Astrocyte (in vitro differentiated cells and primary cell): Measurements from ENCODE around the gene ALOX12. TPM values are rescaled to one million over a fixed set of nuclear protein-coding genes. Genes with fewer than 3 reads are reported as not detected.

Source experiments
- DNase-seq: peaks from one replicate; pipeline ENCODE4 v3.0.0-alpha.2; 2010; ENCODE audit warnings: low read depth
- FAIRE-seq: peaks from 2 replicates; lab custom pipeline; 2011; peaks lifted over from hg19 to GRCh38; lab: Jason Lieb, UNC
- H2AFZ ChIP-seq: 2 replicates; pipeline ENCODE4 v1.6.0; 2012; ENCODE audit warnings: low read depth, low read length, inconsistent platforms
- H3K27ac ChIP-seq: 2 replicates; pipeline ENCODE4 v1.5.1; 2011; ENCODE audit warnings: low read depth, low read length, inconsistent platforms
- H3K27me3 ChIP-seq: 2 replicates; pipeline ENCODE4 v1.6.0; 2011; ENCODE audit warnings: low read length, inconsistent platforms; ENCODE audit not compliant: insufficient read depth
- H3K36me3 ChIP-seq: 2 replicates; pipeline ENCODE4 v1.5.1; 2011; ENCODE audit warnings: low read length, inconsistent platforms; ENCODE audit not compliant: insufficient read depth
- H3K4me1 ChIP-seq: 2 replicates; pipeline ENCODE4 v1.5.1; 2011; ENCODE audit warnings: low read length, inconsistent platforms; ENCODE audit not compliant: insufficient read depth
- H3K4me2 ChIP-seq: 2 replicates; pipeline ENCODE4 v1.6.0; 2012; ENCODE audit warnings: low read length, inconsistent platforms
- H3K4me3 ChIP-seq: 2 replicates; pipeline ENCODE4 v1.5.1; 2011; ENCODE audit warnings: low read depth, mild to moderate bottlenecking, low read length, inconsistent platforms; ENCODE audit not compliant: insufficient read depth
- H3K79me2 ChIP-seq: 2 replicates; pipeline ENCODE4 v1.6.0; 2012; ENCODE audit warnings: mild to moderate bottlenecking, low read length, inconsistent platforms; ENCODE audit not compliant: insufficient read depth
- H3K9ac ChIP-seq: 2 replicates; pipeline ENCODE4 v1.6.0; 2012; ENCODE audit warnings: mild to moderate bottlenecking, low read length, inconsistent platforms
- H3K9me3 ChIP-seq: 2 replicates; pipeline ENCODE4 v1.5.1; 2012; ENCODE audit warnings: low read depth, mild to moderate bottlenecking, low read length, inconsistent platforms; ENCODE audit not compliant: insufficient read depth
- H4K20me1 ChIP-seq: 2 replicates; pipeline ENCODE4 v1.6.0; 2012; ENCODE audit warnings: low read length, inconsistent platforms; ENCODE audit not compliant: insufficient read depth
- H3K27ac Mint-ChIP-seq: one replicate; pipeline ENCODE4 v1.8.0; 2021; ENCODE audit warnings: mild to moderate bottlenecking, mixed read lengths; ENCODE audit not compliant: unreplicated experiment
- H3K27me3 Mint-ChIP-seq: one replicate; pipeline ENCODE4 v1.8.0; 2021; ENCODE audit warnings: low read depth, mixed read lengths; ENCODE audit not compliant: unreplicated experiment
- H3K36me3 Mint-ChIP-seq: one replicate; pipeline ENCODE4 v1.8.0; 2021; ENCODE audit warnings: low read depth, mixed read lengths; ENCODE audit not compliant: unreplicated experiment
- H3K4me1 Mint-ChIP-seq: one replicate; pipeline ENCODE4 v1.8.0; 2021; ENCODE audit warnings: low read depth, mixed read lengths; ENCODE audit not compliant: unreplicated experiment
- H3K4me3 Mint-ChIP-seq: one replicate; pipeline ENCODE4 v1.8.0; 2021; ENCODE audit warnings: mild to moderate bottlenecking, moderate library complexity, mixed read lengths; ENCODE audit not compliant: unreplicated experiment
- H3K9me3 Mint-ChIP-seq: one replicate; pipeline ENCODE4 v1.8.0; 2021; ENCODE audit warnings: mild to moderate bottlenecking, mixed read lengths; ENCODE audit not compliant: unreplicated experiment
- CTCF ChIP-seq: IDR thresholded peaks from 2 replicates; pipeline ENCODE4 v1.5.1; 2011; ENCODE audit warnings: low read depth, mild to moderate bottlenecking, inconsistent platforms, low read length, moderate library complexity; ENCODE audit not compliant: insufficient read depth
- EZH2 ChIP-seq: IDR thresholded peaks from 2 replicates; pipeline ENCODE4 v1.6.1; 2012; ENCODE audit warnings: mild to moderate bottlenecking, low read length, inconsistent platforms; ENCODE audit not compliant: insufficient read depth
- total RNA-seq: library from RNA; stranded (reverse); gene quantifications from 2 replicates; pipeline ENCODE4 v1.2.1, GENCODE V29; 2021

ALOX12 gene
- total RNA-seq, 1 donor from 2014 or later = not detected

GRCh38 chr17:7022781-7023571 lies 27.1 kb downstream of the ALOX12 start, which contains the start of gene BCL6B:
Gene BCL6B, plus strand, starts transcription at chr17:7023050. Its CDS starts 622 bp downstream, at chr17:7023672.
- Histone ChIP-seq H3K36me3 (no peaks in the 10 kb centered on the region), H3K4me2 (peak within 1 kb of the TSS; percentile 79), H2AFZ (peak within 1 kb of the TSS; percentile 81), H3K9ac (peak within 1 kb of the TSS; percentile 5), H4K20me1 (no peaks in the 10 kb centered on the region), H3K79me2 (no peaks in the 10 kb centered on the region), H3K27me3 (peaks cover 10% of the 10 kb centered on the region), H3K27ac (no peak within 1 kb of the TSS), H3K4me1 (peaks cover 5% of the 10 kb centered on the region), H3K4me3 (peak within 1 kb of the TSS; percentile 35), H3K9me3 (no peaks in the 10 kb centered on the region)
- no peak within 1 kb of the TSS for H3K27ac Mint-ChIP-seq
- peaks cover 2% of the 10 kb centered on the region for H3K9me3 Mint-ChIP-seq
- peaks cover 27% of the 10 kb centered on the region for H3K27me3 Mint-ChIP-seq
- no peak for TF ChIP-seq CTCF
- TF ChIP-seq EZH2 = peak; percentile 79
- H3K4me1 Mint-ChIP-seq = peaks cover under 1% of the 10 kb centered on the region
- no peak for DNase-seq
- no peak within 1 kb of the TSS for H3K4me3 Mint-ChIP-seq
- no peak for FAIRE-seq
- H3K36me3 Mint-ChIP-seq = peaks cover 3% of the 10 kb centered on the region

DNA sequence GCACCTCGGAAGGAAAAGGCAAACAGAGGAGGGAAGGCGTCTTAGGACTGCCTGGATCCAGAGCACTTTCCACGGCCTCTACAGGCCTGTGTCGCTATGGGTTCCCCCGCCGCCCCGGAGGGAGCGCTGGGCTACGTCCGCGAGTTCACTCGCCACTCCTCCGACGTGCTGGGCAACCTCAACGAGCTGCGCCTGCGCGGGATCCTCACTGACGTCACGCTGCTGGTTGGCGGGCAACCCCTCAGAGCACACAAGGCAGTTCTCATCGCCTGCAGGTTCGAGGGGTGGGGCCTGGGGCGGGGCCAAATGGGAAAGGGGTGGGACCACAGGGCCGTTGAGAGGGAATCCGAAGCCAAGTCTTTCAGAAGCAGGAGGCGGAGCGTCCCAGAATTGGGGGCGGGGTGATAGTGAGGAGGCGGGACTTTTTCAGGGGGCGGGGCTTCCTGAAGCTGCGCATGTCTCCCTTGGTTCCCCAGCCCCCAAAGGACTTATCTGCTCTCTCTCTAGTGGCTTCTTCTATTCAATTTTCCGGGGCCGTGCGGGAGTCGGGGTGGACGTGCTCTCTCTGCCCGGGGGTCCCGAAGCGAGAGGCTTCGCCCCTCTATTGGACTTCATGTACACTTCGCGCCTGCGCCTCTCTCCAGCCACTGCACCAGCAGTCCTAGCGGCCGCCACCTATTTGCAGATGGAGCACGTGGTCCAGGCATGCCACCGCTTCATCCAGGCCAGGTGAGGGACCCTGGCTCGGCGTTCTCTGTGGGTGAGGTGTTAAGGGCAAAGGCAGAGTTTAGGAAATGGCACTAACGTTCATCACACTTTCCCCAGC lies 27.9 kb downstream of the ALOX12 start:
- peak overlapping the region; percentile 35 for H3K4me3 ChIP-seq
- H3K27ac ChIP-seq = no peak overlapping the region
- H2AFZ ChIP-seq = peak overlapping the region; percentile 81
- Mint-ChIP-seq H3K36me3 (peaks cover 3% of the 10 kb centered on the region), H3K9me3 (peaks cover 2% of the 10 kb centered on the region), H3K27ac (no peak overlapping the region), H3K27me3 (peaks cover 29% of the 10 kb centered on the region), H3K4me3 (no peak overlapping the region), H3K4me1 (no peaks in the 10 kb centered on the region)
- H3K36me3 ChIP-seq = no peaks in the 10 kb centered on the region
- H3K9ac ChIP-seq = no peak overlapping the region
- FAIRE-seq = no peak
- TF ChIP-seq CTCF (no peak), EZH2 (no peak)
- no peaks in the 10 kb centered on the region for H3K79me2 ChIP-seq
- no peaks in the 10 kb centered on the region for H3K9me3 ChIP-seq
- peaks cover 10% of the 10 kb centered on the region for H3K27me3 ChIP-seq
- peak; percentile 58 for DNase-seq
- H3K4me1 ChIP-seq = peaks cover 5% of the 10 kb centered on the region
- peak overlapping the region; percentile 66 for H3K4me2 ChIP-seq
- H4K20me1 ChIP-seq = no peaks in the 10 kb centered on the region
